K562 (cell line): Measurements from ENCODE around the gene YIPF4. TPM values are rescaled to one million over a fixed set of nuclear protein-coding genes. Genes with fewer than 3 reads are reported as not detected.
"Not testable (repeated sequence)": the region's sequence is repeated elsewhere in the genome, so short reads cannot be mapped to it uniquely, and the experiment has no call there.

ENCODE experiments used
- ATAC-seq: fragments of 200-7000 bp; cut with Tn5 transposase; 3 replicates; pipeline ENCODE4 v1.9.1; 2020; ENCODE audit warnings: moderate library complexity
- BruUV-seq: library from RNA; stranded (reverse); fragments of 400-500 nt; replicated peaks from 2 replicates; lab custom pipeline; 2021; lab: Mats Ljungman, UMichigan
- CTCF ChIA-PET: fragments of 300-600 bp; formaldehyde crosslinking; extraction: SDS; loops from one replicate; lab custom pipeline; 2021; ENCODE audit warnings: low intra/inter-chr PET ratio; lab: Yijun Ruan, JAX
- POLR2A ChIA-PET: fragments of 300-600, 350-650 bp; sonication (Branson Sonifier 250); formaldehyde crosslinking; extraction: SDS; loops from one replicate; lab custom pipeline; 2021; ENCODE audit warnings: antibody characterized with exemption, inconsistent platforms; lab: Yijun Ruan, JAX
- DNase-seq, 4 experiments: peaks; one replicate each; pipeline versions ENCODE4 v3.0.0 to v3.0.0-alpha.2; 2011 to 2018; ENCODE audit warnings: low spot score in 3 of 4, mixed read lengths in 3 of 4; ENCODE audit errors: extremely low read depth in 1 of 4
- FAIRE-seq: peaks from 2 replicates; lab custom pipeline; 2011; peaks lifted over from hg19 to GRCh38; lab: Jason Lieb, UNC
- H2AFZ ChIP-seq: 2 replicates; pipeline ENCODE4 v1.6.0; 2011; ENCODE audit warnings: low read depth, low read length, control low read depth, inconsistent platforms
- H3K27ac ChIP-seq: fragments of 200-600 bp; 3 replicates; pipeline ENCODE4 v1.8.0; 2011; ENCODE audit warnings: low read depth, mild to moderate bottlenecking, control low read depth, inconsistent platforms, low read length, moderate library complexity, mixed read lengths; ENCODE audit errors: extremely low read depth
- H3K27me3 ChIP-seq, 2 experiments: fragments of 300-600 bp in 1 of 2; 2 replicates in 1 of 2; 3 replicates in 1 of 2; pipeline versions ENCODE4 v1.6.0 to v1.8.0; 2011; ENCODE audit warnings: inconsistent platforms in 2 of 2, low read length in 2 of 2, mild to moderate bottlenecking in 1 of 2, mixed read lengths in 1 of 2, moderate library complexity in 1 of 2; ENCODE audit not compliant: control insufficient read depth in 2 of 2, insufficient read depth in 2 of 2
- H3K36me3 ChIP-seq: fragments of 300-600 bp; 3 replicates; pipeline ENCODE4 v1.8.0; 2011; ENCODE audit warnings: mild to moderate bottlenecking, low read length, inconsistent platforms; ENCODE audit not compliant: control insufficient read depth, insufficient read depth
- H3K4me1 ChIP-seq, 2 experiments: fragments of 200-600 bp in 1 of 2; replicated peaks in 1 of 2; 2 replicates in 1 of 2; 3 replicates in 1 of 2; pipeline versions ENCODE4 v1.5.1 to v1.8.0; 2011; ENCODE audit warnings: inconsistent platforms in 2 of 2, low read length in 2 of 2, mild to moderate bottlenecking in 1 of 2, mixed read lengths in 1 of 2, moderate library complexity in 1 of 2; ENCODE audit not compliant: control insufficient read depth in 2 of 2, insufficient read depth in 2 of 2
- H3K4me2 ChIP-seq: 2 replicates; pipeline ENCODE4 v1.6.1; 2011; ENCODE audit warnings: low read length, control low read depth, inconsistent platforms, mixed read lengths; ENCODE audit not compliant: insufficient read depth
- H3K4me3 ChIP-seq: fragments of 200-600 bp; sonication (generic), shearing (Covaris generic); 2 replicates; pipeline ENCODE4 v1.5.1; 2016; ENCODE audit warnings: control low read depth, inconsistent platforms
- H3K79me2 ChIP-seq: fragments of 200-600 bp; 3 replicates; pipeline ENCODE4 v1.8.0; 2011; ENCODE audit warnings: low read length, inconsistent platforms; ENCODE audit not compliant: control insufficient read depth, insufficient read depth
- H3K9ac ChIP-seq, 2 experiments: 2 replicates each; pipeline versions ENCODE4 v1.6.0 to v1.6.1; 2011; ENCODE audit warnings: low read depth in 2 of 2, low read length in 2 of 2, control low read depth in 1 of 2, inconsistent platforms in 1 of 2, mild to moderate bottlenecking in 1 of 2, mixed read lengths in 1 of 2; ENCODE audit not compliant: insufficient read depth in 1 of 2
- H3K9me1 ChIP-seq: one replicate; pipeline ENCODE4 v1.6.0; 2011; ENCODE audit warnings: inconsistent platforms, mild to moderate bottlenecking, low read length, moderate library complexity; ENCODE audit not compliant: control insufficient read depth, insufficient read depth
- H3K9me3 ChIP-seq: replicated peaks from 2 replicates; pipeline ENCODE4 v1.5.1; 2011; ENCODE audit warnings: low read depth, low read length, inconsistent platforms; ENCODE audit not compliant: control insufficient read depth, insufficient read depth
- H4K20me1 ChIP-seq: replicated peaks from 2 replicates; pipeline ENCODE4 v1.6.1; 2011; ENCODE audit warnings: low read length, inconsistent platforms, mixed read lengths; ENCODE audit not compliant: control insufficient read depth, insufficient read depth
- FUS ChIP-seq: fragments of 200-400 bp; formaldehyde crosslinking; optimal IDR thresholded peaks from 2 replicates; pipeline ENCODE3; 2017; ENCODE audit warnings: low read depth, low read length
- MEIS2 ChIP-seq: fragments of 450-650 bp; IDR thresholded peaks from 2 replicates; pipeline ENCODE4 v1.6.1; 2014; ENCODE audit warnings: mild to moderate bottlenecking; ENCODE audit not compliant: partially characterized antibody
- MYBL2 ChIP-seq, 2 experiments: fragments of 450-650 bp in 1 of 2; sonication (generic) in 1 of 2; formaldehyde crosslinking in 1 of 2; IDR thresholded peaks; 2 replicates each; pipeline versions ENCODE4 v1.6.1 to v1.8.1; 2017 to 2022; ENCODE audit warnings: borderline replicate concordance in 1 of 2, inconsistent platforms in 1 of 2, low read depth in 1 of 2, mild to moderate bottlenecking in 1 of 2, missing genetic modification reagents in 1 of 2, moderate library complexity in 1 of 2
- SMAD2 ChIP-seq: fragments of 150-350 bp; IDR thresholded peaks from 2 replicates; pipeline ENCODE4 v1.6.1; 2014; ENCODE audit warnings: low read depth, mild to moderate bottlenecking, low read length
- ZBTB5 ChIP-seq: fragments of 450-650 bp; IDR thresholded peaks from 2 replicates; pipeline ENCODE4 v1.6.1; 2017; ENCODE audit warnings: antibody characterized with exemption
- ZNF79 ChIP-seq: fragments of 250-450 bp; sonication (Bioruptor Pico); IDR thresholded peaks from 2 replicates; pipeline ENCODE4 v1.4.0; 2020; ENCODE audit warnings: low read depth, mild to moderate bottlenecking, moderate library complexity
- WGBS: fragments of 100-300 bp; shearing (Covaris generic); methylation state at CpG from one replicate; pipeline ENCODE4 v1.1.6; 2016; ENCODE audit warnings: low coverage, mixed read lengths; ENCODE audit not compliant: insufficient coverage; ENCODE audit errors: missing lambda C conversion rate; 5-methylcytosine and 5-hydroxymethylcytosine counted together
- in situ Hi-C: fragments of 300-500 bp; cut with MboI; formaldehyde crosslinking; loops from 4 replicates; pipeline ENCODE4 v1.15.0; 2018; ENCODE audit warnings: inconsistent platforms, mixed read lengths
- intact Hi-C: fragments of 100-400 bp; cut with micrococcal nuclease; formaldehyde crosslinking; loops from 2 replicates; pipeline ENCODE4 v1.14.2; 2022
- polyA plus RNA-seq, 8 experiments: library from polyadenylated mRNA; depleted of rRNA in 4 of 8; stranded (reverse) in 5 of 8; unstranded in 3 of 8; fragments of >200 nt; fragmentation: Nextera tagmentation in 2 of 8; fragmentation: Illumina TruSeq in 1 of 8; extraction: Ambion mirVana in 2 of 8; extraction: Trizol in 1 of 8; gene quantifications; 2 replicates each; pipeline versions ENCODE4 v1.2.1 to v1.2.3, GENCODE V29; 2011 to 2014; ENCODE audit warnings: inconsistent platforms in 1 of 8, missing spikeins in 1 of 8
- total RNA-seq, 7 experiments: library from RNA; depleted of rRNA in 6 of 7; stranded (reverse); fragments of >200 nt in 6 of 7; fragmentation: Illumina TruSeq in 2 of 7; extraction: Trizol in 2 of 7; gene quantifications; 2 replicates each; pipeline versions ENCODE4 v1.2.1 to v1.2.3, GENCODE V29; 2011 to 2021; ENCODE audit warnings: low replicate concordance in 1 of 7

Gene YIPF4
- total and polyA plus RNA-seq, 9 of the 15 experiments (the other 6 are each of a cell fraction or from before 2014, with no cell fraction given) = 4.9 to 46.9 (median 17.5) TPM

- TF ChIP-seq ZNF79 = no peak
- no peak for TF ChIP-seq MYBL2 (IDR thresholded peaks at IDR 0.05; ENCODE audit: low read depth)
- TF ChIP-seq MYBL2 (CRISPR knock-in tag; IDR thresholded peaks at IDR 0.05; ENCODE audit: borderline replicate concordance) = no peak
- no peak for TF ChIP-seq FUS
- no peak for TF ChIP-seq ZBTB5
- no peak for TF ChIP-seq SMAD2
- TF ChIP-seq MEIS2 = peak; percentile 3
- ATAC-seq (no peak), DNase-seq (no peak), FAIRE-seq (no peak)
- H3K79me2 ChIP-seq = no peaks in the 10 kb centered on the region
- no peak overlapping the region for H3K27ac ChIP-seq
- no peak overlapping the region for H2AFZ ChIP-seq
- no peak overlapping the region for H3K9ac ChIP-seq
- BruUV-seq = no TSS peak
- H3K9me1 ChIP-seq = no peaks in the 10 kb centered on the region
- ChIA-PET POLR2A (no interaction called here), CTCF (no interaction called here)
- H3K4me1 ChIP-seq = no peaks in the 10 kb centered on the region
- H4K20me1 ChIP-seq = no peaks in the 10 kb centered on the region
- WGBS = 33% methylated on average over 2 of the region's 2 CpGs
- in situ Hi-C loops = no loop called here
- intact Hi-C loops = no loop called here
- no peak overlapping the region for H3K4me2 ChIP-seq
- H3K27me3 ChIP-seq = no peaks in the 10 kb centered on the region
- no peak overlapping the region for H3K4me3 ChIP-seq
- no peaks in the 10 kb centered on the region for H3K36me3 ChIP-seq
- H3K9me3 ChIP-seq = no peaks in the 10 kb centered on the region
Observed at GRCh38 chr2:32342801-32343200, 65.1 kb downstream of the YIPF4 start.

GRCh38 chr2:32350797-32351196 lies 73.1 kb downstream of the YIPF4 start:
- intact Hi-C loops = loop anchor here (10.0 kb wide), 1 partner anchor 186 kb away; the partner anchor contains the start of gene SLC30A6
- POLR2A ChIA-PET = interaction anchor here (1.0 kb wide), 1 partner anchor 12 kb away, joined by 3 read pairs; no protein-coding TSS in a partner anchor
- H3K4me3 ChIP-seq, ATAC-seq, H3K27ac ChIP-seq, H3K9me1 ChIP-seq, in situ Hi-C loops, FAIRE-seq, H3K4me1 ChIP-seq, H3K9ac ChIP-seq, BruUV-seq, H3K36me3 ChIP-seq, DNase-seq, H3K79me2 ChIP-seq, H4K20me1 ChIP-seq, H3K9me3 ChIP-seq, H2AFZ ChIP-seq, H3K4me2 ChIP-seq, CTCF ChIA-PET, H3K27me3 ChIP-seq: not testable (repeated sequence)
- WGBS = 61% methylated on average over 3 of the region's 3 CpGs
